GM12874 (cell line): ENCODE data around the gene COPZ1.

Experiments used
- CTCF ChIP-seq: IDR thresholded peaks from 2 replicates; pipeline ENCODE4 v1.5.1; 2011; ENCODE audit warnings: low read depth, mild to moderate bottlenecking, control low read depth, low read length, moderate library complexity; ENCODE audit not compliant: insufficient read depth

The COPZ1 gene

GRCh38 chr12:54373649-54374561 is 49.0 kb downstream of the COPZ1 start:
- no peak for TF ChIP-seq CTCF

GRCh38 chr12:54374562-54375258 is 49.8 kb downstream of the COPZ1 start:
- no peak for TF ChIP-seq CTCF

- no peak for TF ChIP-seq CTCF
Measured at GRCh38 chr12:54375259-54375579, 50.3 kb downstream of the COPZ1 start.

GRCh38 chr12:54376596-54376995 is 51.7 kb downstream of the COPZ1 start:
- no peak for TF ChIP-seq CTCF

DNA sequence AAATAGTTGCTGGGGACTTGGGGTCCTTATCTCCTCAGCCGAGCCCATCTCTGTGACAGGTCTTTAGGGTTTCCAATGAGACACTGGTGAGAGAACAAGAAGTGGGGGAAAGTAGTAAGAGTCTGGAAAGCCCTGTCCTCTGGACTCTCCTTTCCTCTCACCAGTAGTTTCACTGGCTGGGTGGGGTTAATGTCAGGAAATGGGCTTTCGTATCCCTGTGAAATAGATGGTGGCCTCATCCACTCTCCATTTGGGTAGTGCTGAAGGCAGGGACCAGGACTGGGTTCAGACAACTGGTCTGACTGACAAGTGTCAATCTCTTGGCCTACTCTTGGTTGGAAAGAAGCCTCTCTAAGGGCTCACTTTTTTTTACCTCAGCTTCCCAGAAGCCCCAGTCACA is 52.1 kb downstream of the COPZ1 start:
- no peak for TF ChIP-seq CTCF

GRCh38 chr12:54377797-54378515 is 53.0 kb downstream of the COPZ1 start:
- TF ChIP-seq CTCF = no peak

GRCh38 chr12:54378796-54379397 is 54.0 kb downstream of the COPZ1 start:
- TF ChIP-seq CTCF = no peak
